Glomerular visceral epithelial cell (primary cell): ENCODE measurements around the gene CPT1C.

Experiments used
- DNase-seq: peaks from one replicate; pipeline ENCODE4 v3.0.0-alpha.2; 2016; ENCODE audit errors: extremely low spot score

Gene CPT1C

DNA sequence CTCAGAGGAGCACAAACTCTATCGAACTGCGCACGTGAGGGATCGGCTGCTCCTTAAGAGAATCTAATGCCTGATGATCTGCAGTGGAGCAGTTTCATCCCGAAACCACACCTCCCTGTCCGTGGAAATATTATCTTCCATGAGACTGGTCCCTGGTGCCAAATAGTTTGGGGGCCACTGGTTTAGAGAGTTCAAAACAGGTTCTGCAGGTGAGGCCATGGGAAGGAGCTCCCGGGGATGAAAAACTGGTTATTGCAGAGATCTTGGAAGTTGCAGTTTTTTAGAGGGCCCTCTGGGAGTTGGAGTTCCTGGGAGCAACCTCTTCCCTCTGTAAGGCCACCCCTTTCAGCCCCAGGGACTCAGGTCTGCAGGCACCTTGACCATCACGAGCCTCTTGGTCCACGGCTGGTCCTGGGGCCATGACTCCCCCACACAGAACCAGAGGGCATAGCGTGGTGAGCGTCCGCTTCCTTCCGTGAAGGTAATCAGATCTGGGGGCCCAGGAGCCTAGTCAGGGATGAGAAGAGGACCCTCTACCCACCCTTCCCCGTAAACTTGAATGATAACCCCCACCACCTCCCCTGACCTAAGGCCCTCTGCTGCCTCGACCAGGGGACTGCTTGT lies 30.5 kb upstream of the CPT1C start:
- no peak for DNase-seq

DNA sequence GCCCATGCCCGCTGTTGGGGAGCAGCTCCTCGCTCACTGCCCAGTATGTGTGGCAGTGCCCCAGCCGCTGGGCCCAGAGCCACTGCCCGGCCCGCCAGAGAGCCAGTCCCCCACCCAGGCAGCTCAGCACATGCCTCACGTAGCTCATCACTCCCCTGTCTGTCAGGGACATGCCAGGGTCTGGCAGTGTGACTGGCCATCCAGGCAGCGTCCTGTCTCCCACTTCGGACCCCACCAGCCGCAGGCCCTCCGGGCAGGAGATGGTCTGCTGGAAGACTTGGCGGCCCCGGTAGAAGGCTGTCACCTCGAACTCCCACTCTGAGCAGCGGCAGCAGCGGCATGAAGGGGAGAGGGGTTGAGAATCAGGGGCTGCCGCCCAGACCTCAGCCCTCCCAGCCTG lies 28.9 kb upstream of the CPT1C start:
- DNase-seq: no peak

DNA sequence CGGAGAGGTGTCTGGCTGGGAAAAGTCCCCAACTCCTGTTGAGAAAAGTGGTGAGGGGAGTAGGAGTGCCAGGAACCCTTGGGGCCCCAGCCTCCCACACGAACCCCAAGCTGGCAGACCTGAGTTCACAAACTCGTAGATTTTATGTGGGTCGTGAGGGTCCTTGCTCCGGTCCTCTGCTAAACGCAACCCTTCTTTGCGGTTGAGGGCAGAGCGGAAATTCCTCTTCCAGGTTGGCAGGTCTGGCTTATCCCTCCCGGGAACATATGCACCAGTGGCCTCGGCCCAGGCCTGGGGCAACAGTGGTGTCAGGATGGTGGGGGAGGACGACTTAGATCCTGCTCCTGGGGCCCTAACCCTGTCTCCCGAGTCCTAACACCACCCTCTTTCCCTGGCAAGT lies 27.7 kb upstream of the CPT1C start:
- no peak for DNase-seq

DNA sequence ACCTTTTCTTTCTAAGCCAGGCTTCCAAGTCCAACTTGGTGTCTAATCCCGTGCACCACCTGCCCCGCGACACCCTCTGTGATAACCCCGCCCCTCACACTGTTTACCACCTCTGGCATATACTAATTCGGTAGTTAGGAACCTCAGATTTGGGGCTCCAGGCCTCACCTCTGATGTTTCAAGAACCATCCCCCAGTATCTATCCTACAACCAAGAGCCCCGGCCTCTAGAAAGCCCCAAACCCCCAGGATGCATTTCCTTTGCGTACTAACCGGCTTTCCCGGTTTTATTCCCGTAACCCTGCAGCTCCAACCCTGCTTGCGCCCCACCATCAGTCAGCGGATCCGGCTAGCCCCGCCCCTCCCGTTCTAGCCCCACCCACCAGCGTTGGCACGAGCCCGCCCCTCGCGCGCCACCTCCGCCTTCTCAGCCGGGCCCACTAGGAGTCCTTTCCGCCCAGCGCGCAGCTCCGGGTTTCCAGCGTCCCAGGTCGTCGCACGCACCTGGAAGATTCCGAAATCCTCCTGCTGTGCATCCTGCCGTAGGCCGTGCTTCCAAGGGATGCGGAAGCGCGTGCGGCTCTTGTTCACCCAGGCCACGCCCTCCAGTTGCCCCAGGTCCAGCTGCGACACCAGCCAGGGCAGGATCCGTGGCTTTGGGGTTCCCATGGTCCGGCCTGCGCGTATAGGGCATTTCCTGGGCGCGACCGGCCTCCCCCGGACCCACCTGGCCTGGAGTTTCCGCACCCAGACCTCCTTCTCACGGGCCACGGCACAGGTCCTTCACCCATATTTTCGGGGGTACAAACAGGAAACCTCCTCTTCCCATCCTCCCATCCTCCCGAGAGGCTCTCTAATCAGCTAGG lies 26.5 kb upstream of the CPT1C start:
- DNase-seq: peak; percentile 91

DNA sequence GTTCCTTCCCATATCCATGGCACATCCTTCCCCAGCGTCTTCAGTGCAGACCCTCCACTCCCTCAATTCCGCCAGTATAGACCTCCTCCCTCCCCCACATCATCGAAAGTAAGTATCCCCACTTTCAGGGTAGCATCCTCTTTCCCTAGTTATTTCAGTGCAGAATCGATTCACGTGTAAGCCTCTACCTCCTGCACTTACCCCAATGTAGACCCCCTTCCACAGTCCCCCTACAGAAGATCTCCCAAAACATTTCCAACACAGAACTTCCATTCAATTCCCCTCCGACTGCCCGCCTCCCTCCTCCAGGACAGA lies 25.9 kb upstream of the CPT1C start:
- DNase-seq: no peak

DNA sequence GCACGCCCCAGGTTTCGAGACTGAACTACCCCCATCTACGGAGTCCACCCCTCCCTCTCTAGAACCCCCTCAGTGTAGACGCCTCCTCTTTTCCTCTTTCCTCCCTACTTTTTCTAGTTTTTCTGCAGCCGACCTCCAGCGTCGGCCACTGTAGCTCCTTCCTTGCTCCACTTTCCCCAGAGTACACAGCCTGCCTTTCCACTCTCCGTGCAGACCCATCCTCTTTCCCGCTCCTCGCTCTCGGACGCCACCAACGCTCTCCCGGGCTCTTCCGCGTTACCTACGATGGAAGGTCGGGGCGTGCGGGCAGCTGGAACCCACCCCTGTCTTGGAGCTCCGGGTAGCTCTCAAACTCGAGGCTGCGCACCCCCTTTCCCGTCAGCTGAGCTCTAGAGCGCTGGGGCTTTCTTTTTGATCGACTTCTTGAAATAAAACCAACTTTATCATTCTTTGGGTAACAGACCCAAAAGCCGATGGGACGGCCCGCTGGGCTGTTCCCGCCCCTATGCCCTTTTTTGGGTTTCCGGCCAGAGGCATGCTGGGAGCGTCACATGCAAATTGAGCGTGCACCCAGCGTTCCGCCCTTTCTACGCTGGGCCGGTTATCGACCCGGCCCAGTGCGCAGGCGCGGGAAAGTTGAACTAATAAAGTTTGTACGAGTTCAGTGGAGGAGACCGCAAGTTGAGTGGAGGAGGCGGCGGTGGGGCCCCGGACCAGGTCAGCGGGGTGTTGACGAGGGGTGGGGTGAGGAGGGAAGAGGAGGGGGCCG lies 25.4 kb upstream of the CPT1C start, which contains the start of the genes BCL2L12 and IRF3:
TSS of gene BCL2L12 (plus strand) at position 583 of the 769 bp plus-strand sequence. CDS start 760 bp downstream, outside the sequence.
TSS of gene IRF3 (minus strand) at position 507 of the 769 bp plus-strand sequence. CDS start 1,019 bp downstream, outside the sequence.
- peak; percentile 98 for DNase-seq

DNA sequence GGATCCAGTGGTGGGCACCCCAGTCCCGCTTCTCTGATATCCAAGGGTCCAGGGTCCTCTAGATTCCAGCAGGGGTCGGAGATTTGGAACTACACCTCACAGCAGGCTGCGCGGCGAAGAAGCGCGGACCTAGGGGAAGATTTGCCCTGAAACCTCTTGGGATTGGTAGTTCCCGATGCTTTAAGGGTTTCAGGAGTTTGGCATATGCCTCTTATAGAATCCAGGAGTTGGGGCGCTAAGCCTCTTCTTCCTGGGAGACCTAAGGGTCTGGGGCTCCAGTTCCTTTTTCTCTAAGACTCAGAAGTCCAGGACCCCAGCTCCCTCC lies 24.8 kb upstream of the CPT1C start:
- no peak for DNase-seq

DNA sequence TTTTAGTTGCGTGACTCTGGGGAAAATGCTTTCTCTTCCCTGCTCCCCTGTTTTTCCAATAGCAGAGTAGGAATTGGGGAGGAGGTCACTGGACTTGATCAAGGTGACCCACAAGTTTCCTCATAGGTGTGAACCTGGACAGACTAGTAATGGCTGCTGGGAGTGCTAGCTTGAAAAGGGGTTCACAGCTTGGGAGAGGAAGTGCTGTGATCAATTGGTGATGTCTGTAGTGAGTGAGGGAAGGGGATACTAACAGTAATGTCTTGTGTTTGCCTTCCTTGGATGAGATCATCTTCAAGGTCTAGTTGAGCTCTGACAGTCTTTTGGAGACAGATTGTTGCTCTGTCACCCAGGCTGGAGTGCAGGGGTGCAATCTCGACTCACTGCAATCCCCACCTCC lies 23.4 kb upstream of the CPT1C start:
- no peak for DNase-seq

DNA sequence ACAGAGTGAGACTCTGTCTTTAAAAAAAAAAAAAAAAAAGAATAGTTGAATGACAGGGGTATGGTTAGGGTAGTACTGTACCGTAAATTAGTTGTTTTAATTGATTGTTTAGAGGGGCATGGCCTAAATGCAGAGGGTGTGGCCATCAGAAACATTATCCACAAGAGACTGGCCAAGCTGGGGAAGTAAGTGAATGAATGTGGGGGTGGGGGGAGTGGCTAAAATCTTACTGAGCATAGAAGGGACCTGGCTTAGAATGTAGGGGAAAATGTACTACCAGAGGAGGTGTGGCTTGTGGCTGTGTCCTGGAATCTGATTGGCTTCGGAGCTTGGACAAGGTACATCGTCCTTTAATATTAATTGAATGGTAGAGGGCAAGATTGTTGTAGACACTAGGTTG lies 21.4 kb upstream of the CPT1C start:
- DNase-seq: no peak

DNA sequence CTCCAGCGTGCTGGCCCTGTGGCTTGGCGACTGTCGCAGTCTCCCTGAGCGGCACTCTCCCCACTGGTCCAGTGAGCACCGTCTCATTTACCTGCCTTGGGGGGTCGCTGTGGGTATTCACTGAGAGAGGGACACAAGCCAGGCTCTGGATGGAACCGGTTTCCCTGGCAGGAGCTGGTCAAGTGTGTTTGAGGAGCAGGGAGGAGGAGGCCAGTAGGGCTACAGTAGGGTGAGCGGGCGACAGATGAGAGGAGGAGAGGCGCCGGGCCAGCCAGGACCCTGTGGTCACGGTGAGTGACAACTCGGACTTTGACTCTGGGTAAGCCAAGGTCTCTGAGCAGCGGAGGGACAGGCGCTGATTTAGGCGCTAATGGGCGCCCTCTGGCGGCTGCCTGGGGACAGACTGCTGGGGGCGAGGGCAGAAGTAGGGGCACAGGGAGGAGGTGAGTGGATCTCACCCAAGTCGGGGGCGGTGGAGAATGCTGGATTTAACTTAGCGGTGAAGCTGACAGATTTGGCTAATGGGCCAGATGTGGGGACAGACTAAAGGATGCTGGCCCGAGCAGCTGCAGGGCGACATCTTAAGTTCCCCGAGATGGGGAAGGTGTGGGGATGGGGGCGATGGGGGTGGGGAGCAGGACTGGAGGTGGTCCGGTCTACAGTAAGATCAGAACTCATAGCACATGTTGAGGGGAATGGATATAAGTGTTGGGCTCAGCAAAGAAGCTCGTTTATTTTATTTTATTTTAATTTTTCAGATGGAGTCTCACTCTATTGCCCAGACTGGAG lies 18.6 kb upstream of the CPT1C start:
- peak; percentile 72 for DNase-seq

DNA sequence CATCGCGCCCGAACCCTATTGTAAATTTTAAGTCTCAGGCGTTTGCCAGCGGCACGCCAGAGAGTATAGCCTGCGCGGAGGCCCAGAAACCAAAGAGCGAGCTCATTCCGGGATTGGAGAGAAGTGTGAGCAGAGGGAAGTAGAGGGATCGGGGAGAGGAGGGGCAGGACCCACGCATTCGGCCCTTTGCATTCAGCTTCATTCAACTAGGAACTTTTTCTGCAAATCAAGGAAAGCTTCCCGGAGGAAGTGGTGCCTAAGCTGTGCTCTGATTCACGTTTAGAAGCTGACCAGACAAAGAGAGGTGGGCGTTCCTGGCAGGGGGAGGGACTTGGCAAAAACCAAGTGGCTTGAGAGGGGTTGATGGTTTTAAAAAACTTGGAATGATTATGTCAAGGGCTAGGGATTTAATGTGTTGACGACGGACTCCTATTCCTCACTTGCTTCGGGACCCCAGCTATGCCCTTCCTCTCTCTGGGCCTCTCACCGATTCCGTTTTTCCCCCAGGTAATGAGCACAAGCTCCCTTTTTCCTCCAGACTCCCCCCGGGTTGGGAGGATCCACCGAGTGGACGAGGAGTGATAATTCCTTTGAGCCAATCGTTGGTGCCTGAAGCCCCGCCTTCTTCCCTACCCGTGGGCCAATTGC lies 14.7 kb upstream of the CPT1C start:
- DNase-seq: peak; percentile 85

DNA sequence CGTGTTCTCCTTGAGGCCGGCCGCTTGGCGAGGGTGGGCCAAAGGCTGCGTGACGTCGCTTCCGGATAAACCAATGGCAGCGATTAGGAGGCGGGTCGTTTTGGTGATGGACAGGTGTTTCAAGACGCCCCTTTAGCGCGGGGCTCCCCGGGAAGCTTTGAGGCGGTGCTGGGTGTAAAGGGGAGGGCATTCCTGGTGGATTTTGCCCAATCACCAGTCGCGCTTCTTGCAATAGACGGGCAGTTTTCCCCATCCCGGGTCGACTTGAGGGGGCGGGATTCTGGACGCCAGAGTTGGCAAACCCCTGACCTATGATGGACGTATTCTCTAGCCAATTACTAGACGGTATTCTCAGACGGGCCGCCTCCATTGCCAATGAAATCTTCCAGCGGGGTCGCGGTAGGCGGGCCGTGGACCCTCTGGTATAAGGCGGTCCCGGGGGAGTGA lies 14.1 kb upstream of the CPT1C start:
- DNase-seq: peak; percentile 100

DNA sequence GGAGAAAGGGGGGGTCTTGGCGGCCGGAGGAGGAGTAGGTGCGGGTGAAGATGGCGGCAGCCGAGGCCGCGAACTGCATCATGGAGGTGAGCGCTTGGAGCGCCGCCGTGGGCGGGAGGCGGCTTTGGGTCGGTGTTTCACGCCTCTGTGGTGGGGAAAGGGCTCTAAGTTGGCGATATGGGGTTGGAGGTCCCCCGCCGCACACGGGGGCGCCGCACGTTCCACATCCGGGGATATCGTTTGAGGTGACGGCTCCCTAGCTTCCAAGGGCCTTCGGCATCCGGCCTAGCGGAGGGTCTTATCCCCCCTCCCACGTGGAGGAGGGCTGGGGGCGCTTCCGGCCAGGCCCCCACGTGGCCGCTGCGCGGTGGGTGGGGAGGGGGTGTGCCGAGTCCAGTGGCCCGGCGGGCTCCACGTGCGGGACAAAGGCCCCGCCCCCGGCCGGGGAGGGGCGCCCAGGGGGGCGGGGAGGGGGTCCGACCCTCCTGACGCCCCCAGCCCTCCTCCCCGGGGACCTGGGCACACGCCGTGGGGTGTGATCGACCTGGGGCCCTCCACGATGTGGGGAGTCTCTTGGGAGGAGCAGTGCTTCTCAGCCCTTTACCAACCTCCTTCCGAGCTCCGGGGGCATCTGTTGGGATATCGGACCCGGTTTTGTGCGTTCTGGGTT lies 13.6 kb upstream of the CPT1C start, which contains the start of gene PRMT1:
TSS of gene PRMT1 (plus strand) at position 41 of the 670 bp plus-strand sequence. CDS start at position 51, 10 bp downstream.
- peak; percentile 43 for DNase-seq

DNA sequence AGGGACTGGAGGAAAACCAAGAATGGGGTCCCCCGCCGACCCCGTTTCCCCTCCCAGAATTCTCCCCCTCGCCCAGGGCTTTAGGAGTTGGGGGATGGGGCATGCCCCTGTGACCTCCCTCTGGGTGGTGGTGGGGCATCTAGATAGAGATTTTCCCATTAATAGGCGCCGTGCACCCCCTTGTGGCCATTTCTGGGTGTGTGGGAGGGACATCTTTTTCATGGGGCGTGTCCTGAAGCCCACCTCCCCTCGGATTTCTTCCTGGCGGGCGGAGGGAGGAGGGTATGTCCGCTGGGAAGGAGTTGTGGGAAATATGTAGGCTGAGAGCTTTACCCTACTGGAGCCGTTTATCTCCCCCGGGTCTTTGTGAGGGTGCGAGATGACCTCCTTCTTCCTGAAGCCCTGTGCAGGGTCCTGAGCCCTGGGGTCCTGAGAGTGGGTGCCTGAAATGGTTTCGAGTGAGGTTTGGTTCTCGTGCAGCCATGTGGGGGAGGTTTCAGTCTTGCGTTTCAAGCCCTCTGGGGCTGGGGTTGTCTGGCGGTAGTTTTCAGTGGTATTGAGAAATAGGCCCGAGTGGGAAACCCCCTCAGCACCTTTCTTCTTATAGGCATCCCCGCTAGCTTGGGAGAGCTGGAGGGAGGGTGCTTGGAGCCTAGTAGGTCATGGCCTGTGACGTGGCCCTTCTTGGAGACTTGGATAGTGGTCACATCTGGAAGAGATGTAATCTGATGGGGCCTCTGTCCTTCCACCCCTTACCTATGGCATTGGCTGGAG lies 12.8 kb upstream of the CPT1C start:
- DNase-seq: peak; percentile 77

DNA sequence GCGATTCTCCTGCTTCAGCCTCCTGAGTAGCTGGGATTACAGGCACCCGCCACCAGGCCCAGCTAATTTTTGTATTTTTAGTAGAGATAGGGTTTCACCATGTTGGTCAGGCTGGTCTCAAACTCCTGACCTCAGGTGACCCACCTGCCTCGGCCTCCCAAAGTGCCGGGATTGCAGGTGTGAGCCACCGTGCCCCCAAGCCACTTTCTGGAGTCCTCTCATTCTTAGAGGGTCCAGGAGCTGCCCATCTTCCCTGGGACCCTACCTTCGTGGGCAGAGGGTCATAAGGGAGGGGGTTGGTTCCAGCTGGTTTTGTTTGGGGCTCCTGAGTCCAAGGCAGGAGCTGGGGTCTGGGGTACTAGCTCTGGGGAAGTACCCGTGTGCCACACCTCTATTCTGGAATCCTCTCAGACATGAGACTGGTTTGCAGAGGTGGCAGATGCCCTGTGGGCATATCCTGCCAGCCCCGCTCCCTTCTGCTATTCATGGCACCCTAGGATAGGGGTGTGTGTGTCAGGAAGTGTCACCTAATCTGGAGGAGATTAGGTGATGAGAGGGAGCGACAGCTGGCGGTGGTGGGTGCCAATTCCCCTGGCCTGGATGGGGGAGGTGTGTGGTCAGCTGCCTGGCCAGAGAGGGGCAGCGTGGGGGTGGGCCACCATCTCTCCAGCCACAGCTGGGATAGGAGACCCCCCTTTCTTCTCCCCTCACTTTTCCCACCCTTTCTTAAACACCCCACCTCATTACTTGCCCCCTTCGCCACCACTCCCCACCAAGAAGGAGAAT lies 11.7 kb upstream of the CPT1C start:
- DNase-seq: no peak

DNA sequence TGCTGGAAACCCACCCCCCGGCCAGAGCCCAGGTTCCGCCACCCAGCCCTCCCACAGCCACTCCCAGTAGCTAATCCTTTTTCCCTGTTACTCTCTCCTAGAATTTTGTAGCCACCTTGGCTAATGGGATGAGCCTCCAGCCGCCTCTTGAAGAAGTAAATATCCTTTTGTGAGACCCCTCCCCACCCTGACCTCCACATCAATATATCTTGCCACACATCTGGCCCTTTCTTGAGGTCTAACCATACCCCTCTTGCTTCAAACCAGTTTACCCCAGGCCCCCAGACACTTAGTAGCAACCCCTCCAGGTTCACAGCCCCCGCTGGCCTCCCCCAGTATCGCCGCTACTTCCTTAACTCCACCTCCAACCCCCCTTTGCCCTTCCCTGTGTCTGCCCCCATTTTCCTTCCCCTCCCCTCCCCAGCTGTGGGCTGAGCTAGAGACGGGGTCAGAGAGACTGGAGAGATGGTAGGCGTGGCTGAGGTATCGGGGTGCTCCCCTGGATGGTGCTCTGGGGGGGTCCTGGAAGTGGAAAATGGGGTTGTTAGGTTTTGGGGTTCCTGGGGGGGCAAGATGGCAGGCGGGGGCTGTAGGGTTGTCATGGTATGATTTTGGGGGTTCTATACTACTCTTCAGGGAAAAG lies 11.0 kb upstream of the CPT1C start:
- DNase-seq: no peak

DNA sequence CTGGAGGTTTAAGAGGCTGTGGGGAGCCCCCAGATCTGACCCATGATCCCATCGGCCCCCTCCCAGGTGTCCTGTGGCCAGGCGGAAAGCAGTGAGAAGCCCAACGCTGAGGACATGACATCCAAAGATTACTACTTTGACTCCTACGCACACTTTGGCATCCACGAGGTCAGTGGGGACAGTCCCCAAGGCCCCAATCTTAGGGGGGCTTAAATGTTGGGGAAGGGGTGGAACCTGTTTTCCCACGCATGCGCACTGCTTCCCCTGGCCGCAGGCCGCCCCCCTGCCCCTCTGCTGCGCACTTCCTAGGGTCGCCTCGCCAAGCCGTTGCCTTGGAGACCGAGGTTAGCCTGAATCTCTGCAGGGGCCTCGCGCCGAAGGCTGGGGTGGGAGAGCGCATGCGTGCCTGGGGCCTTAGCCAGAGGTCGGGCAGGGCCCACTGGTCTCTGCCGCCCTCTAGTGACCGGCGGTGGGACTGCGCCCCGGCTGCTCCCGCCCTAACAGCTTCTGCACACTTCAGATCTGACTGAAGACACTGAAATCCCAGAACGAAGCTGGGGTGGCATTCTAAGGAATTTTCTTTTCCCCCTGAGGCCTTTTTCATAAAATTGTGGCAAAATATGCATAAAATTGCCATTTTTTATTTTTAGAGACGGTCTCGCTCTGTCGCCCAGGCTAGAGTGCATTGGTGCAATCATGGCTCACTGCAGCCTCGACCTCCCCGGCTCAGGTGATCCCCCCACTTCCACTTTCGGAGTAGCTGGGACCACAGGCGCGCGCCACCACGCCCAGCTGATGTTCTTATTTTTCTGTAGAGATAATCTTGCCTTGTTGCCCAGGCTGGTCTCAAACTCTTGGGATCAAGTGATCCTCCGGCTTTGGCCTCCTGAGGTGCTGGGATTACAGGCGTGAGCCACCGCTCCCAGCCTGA lies 10.2 kb upstream of the CPT1C start:
- peak; percentile 92 for DNase-seq
